Caco-2 (cell line): Measurements from ENCODE around the gene CHST12. TPM values are rescaled to one million over a fixed set of nuclear protein-coding genes. Genes with fewer than 3 reads are reported as not detected.

Source experiments
- BruUV-seq: library from RNA; stranded (reverse); fragments of 400-500 nt; replicated peaks from 2 replicates; lab custom pipeline; 2021; lab: Mats Ljungman, UMichigan
- CTCF ChIA-PET: fragments of 300-600 bp; sonication (Branson Sonifier 250); formaldehyde crosslinking; loops from one replicate; lab custom pipeline; 2022; ENCODE audit warnings: antibody characterized with exemption; lab: Charles Lee
- POLR2A ChIA-PET: fragments of 300-600 bp; sonication (Branson Sonifier 250); formaldehyde crosslinking; loops from one replicate; lab custom pipeline; 2022; ENCODE audit warnings: antibody characterized with exemption; lab: Charles Lee
- DNase-seq, 2 experiments: peaks; one replicate each; pipeline versions ENCODE4 v3.0.0 to v3.0.0-alpha.2; 2020 to 2022
- H3K27me3 ChIP-seq: replicated peaks from 2 replicates; pipeline ENCODE4 v1.6.0; 2011; ENCODE audit warnings: low read length; ENCODE audit not compliant: control insufficient read depth, insufficient read depth
- H3K36me3 ChIP-seq: 2 replicates; pipeline ENCODE4 v1.5.1; 2011; ENCODE audit warnings: low read length; ENCODE audit not compliant: control insufficient read depth, insufficient read depth
- H3K4me1 ChIP-seq: fragments of 250-450 bp; sonication (Bioruptor Pico); 2 replicates; pipeline ENCODE4 v1.5.1; 2020; ENCODE audit warnings: mild to moderate bottlenecking
- H3K4me3 ChIP-seq: 2 replicates; pipeline ENCODE4 v1.5.1; 2011; ENCODE audit warnings: low read depth, mild to moderate bottlenecking, control low read depth, low read length
- H3K9me3 ChIP-seq: fragments of 250-450 bp; sonication (Bioruptor Pico); 2 replicates; pipeline ENCODE4 v1.5.1; 2020; ENCODE audit warnings: mild to moderate bottlenecking, moderate library complexity
- H3K27ac Mint-ChIP-seq: one replicate; pipeline ENCODE4 v1.8.0; 2022; ENCODE audit warnings: mixed read lengths; ENCODE audit not compliant: unreplicated experiment
- H3K27me3 Mint-ChIP-seq: one replicate; pipeline ENCODE4 v1.8.0; 2022; ENCODE audit warnings: mixed read lengths; ENCODE audit not compliant: insufficient read depth, unreplicated experiment
- H3K36me3 Mint-ChIP-seq: one replicate; pipeline ENCODE4 v1.8.0; 2022; ENCODE audit warnings: mild to moderate bottlenecking, mixed read lengths; ENCODE audit not compliant: insufficient read depth, unreplicated experiment
- H3K4me1 Mint-ChIP-seq: one replicate; pipeline ENCODE4 v1.8.0; 2022; ENCODE audit warnings: low read depth, mixed read lengths; ENCODE audit not compliant: unreplicated experiment
- H3K4me3 Mint-ChIP-seq: one replicate; pipeline ENCODE4 v1.8.0; 2022; ENCODE audit warnings: mild to moderate bottlenecking, moderate library complexity, mixed read lengths; ENCODE audit not compliant: unreplicated experiment
- H3K9me3 Mint-ChIP-seq: one replicate; pipeline ENCODE4 v1.8.0; 2022; ENCODE audit warnings: mixed read lengths; ENCODE audit not compliant: unreplicated experiment
- intact Hi-C: fragments of 100-400 bp; cut with micrococcal nuclease; formaldehyde crosslinking; loops from one replicate; pipeline ENCODE4 v1.10.0; 2022; ENCODE audit not compliant: unreplicated experiment
- total RNA-seq: library from RNA; stranded (reverse); gene quantifications from 2 replicates; pipeline ENCODE4 v1.2.3, GENCODE V29; 2022
- TF ChIP-seq, protein P1 (sequence below), 2 experiments: fragments of 200-600 bp in 1 of 2; IDR thresholded peaks; 1 replicate in 1 of 2; 2 replicates in 1 of 2; pipeline versions ENCODE4 v1.5.1 to v1.8.0; 2011 to 2022; ENCODE audit warnings: antibody characterized with exemption in 1 of 2, control low read depth in 1 of 2, inconsistent platforms in 1 of 2, low read depth in 1 of 2, low read length in 1 of 2, mild to moderate bottlenecking in 1 of 2, moderate library complexity in 1 of 2; ENCODE audit not compliant: insufficient read depth in 1 of 2, severe bottlenecking in 1 of 2, unreplicated experiment in 1 of 2

The CHST12 gene
- total RNA-seq, 1 experiment from 2014 or later: 28.0 TPM

GRCh38 chr7:2399848-2400587, 3.4 kb upstream of the CHST12 start:
- Histone ChIP-seq H3K27me3 (no peaks in the 10 kb centered on the region), H3K4me3 (no peak overlapping the region), H3K36me3 (no peaks in the 10 kb centered on the region), H3K4me1 (peaks cover 6% of the 10 kb centered on the region; the same call in 1 of the 2 replicates), H3K9me3 (no peaks in the 10 kb centered on the region)
- TF ChIP-seq, protein P1, sequence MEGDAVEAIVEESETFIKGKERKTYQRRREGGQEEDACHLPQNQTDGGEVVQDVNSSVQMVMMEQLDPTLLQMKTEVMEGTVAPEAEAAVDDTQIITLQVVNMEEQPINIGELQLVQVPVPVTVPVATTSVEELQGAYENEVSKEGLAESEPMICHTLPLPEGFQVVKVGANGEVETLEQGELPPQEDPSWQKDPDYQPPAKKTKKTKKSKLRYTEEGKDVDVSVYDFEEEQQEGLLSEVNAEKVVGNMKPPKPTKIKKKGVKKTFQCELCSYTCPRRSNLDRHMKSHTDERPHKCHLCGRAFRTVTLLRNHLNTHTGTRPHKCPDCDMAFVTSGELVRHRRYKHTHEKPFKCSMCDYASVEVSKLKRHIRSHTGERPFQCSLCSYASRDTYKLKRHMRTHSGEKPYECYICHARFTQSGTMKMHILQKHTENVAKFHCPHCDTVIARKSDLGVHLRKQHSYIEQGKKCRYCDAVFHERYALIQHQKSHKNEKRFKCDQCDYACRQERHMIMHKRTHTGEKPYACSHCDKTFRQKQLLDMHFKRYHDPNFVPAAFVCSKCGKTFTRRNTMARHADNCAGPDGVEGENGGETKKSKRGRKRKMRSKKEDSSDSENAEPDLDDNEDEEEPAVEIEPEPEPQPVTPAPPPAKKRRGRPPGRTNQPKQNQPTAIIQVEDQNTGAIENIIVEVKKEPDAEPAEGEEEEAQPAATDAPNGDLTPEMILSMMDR (IDR thresholded peaks at IDR 0.05; ENCODE audit: insufficient read depth in 1 of 2, low read depth in 1 of 2, low read length in 1 of 2, severe bottlenecking in 1 of 2, unreplicated experiment in 1 of 2): no peak
- Mint-ChIP-seq H3K9me3 (no peaks in the 10 kb centered on the region), H3K27ac (no peak overlapping the region), H3K4me3 (no peak overlapping the region), H3K27me3 (no peaks in the 10 kb centered on the region), H3K36me3 (peaks cover 11% of the 10 kb centered on the region), H3K4me1 (peaks cover 9% of the 10 kb centered on the region)
- ChIA-PET POLR2A (interaction anchor here (0.5 kb wide), 1 partner anchor 44 kb away, joined by 3 read pairs; no protein-coding TSS in a partner anchor), CTCF (interaction anchor here (0.5 to 1.3 kb wide), 2 partner anchors 21 to 69 kb away, joined by 4 to 5 read pairs; no protein-coding TSS in a partner anchor)
- no TSS peak for BruUV-seq
- DNase-seq: no peak
- intact Hi-C loops: loop anchor here (10.0 kb wide), 1 partner anchor 155 kb away; the partner anchor contains the start of genes BRAT1 and IQCE

DNA sequence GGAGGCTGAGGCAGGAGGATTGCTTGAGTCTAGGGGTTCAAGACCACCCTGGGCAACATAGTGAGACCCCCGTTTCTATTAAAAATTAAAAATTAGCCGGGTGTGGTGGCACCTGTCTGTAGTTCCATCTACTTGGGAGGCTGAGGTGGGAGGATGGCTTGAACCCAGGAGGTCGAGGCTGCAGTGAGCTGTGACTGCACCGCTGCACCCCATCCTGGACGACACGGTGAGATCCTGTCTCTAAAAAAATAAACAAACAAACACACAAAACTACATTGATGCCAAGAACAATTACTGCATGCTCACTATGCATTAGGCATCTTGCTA, 761 bp upstream of the CHST12 start:
- Mint-ChIP-seq H3K27ac (no peak overlapping the region), H3K4me1 (peaks cover 16% of the 10 kb centered on the region), H3K27me3 (no peaks in the 10 kb centered on the region), H3K9me3 (no peaks in the 10 kb centered on the region), H3K36me3 (peaks cover 17% of the 10 kb centered on the region), H3K4me3 (peak overlapping the region; percentile 76)
- DNase-seq: no peak
- Histone ChIP-seq H3K27me3 (no peaks in the 10 kb centered on the region), H3K9me3 (no peaks in the 10 kb centered on the region), H3K4me1 (peaks cover 6% of the 10 kb centered on the region; the same call in 1 of the 2 replicates), H3K4me3 (peak overlapping the region; percentile 73), H3K36me3 (no peaks in the 10 kb centered on the region)
- TF ChIP-seq, protein P1 (IDR thresholded peaks at IDR 0.05; ENCODE audit: insufficient read depth in 1 of 2, low read depth in 1 of 2, low read length in 1 of 2, severe bottlenecking in 1 of 2, unreplicated experiment in 1 of 2): no peak
- intact Hi-C loops: loop anchor here (2.0 to 10.0 kb wide), 2 partner anchors 38 to 152 kb away; partner anchors contain the start of genes BRAT1 and IQCE
- TSS peak; percentile 89 for BruUV-seq
- ChIA-PET POLR2A (interaction anchor here (1.0 kb wide), 2 partner anchors 49 to 170 kb away, joined by 3 to 6 read pairs; partner anchors contain the start of genes EIF3B and MAD1L1), CTCF (interaction anchor here (0.9 to 1.9 kb wide), 3 partner anchors 38 to 49 kb away, joined by 3 to 5 read pairs (median 3); no protein-coding TSS in a partner anchor)
